GM21737 (cell line): ENCODE data around the gene WDR36.
"Not testable (repeated sequence)": the region's sequence is repeated elsewhere in the genome, so short reads cannot be mapped to it uniquely, and the experiment has no call there.

Experiments used
- ATAC-seq: cut with Tn5 transposase; IDR thresholded peaks from one replicate; pipeline ENCODE4 v1.9.1; 2021; ENCODE audit warnings: mild to moderate bottlenecking, moderate library complexity; ENCODE audit not compliant: unreplicated experiment

WDR36 gene

DNA sequence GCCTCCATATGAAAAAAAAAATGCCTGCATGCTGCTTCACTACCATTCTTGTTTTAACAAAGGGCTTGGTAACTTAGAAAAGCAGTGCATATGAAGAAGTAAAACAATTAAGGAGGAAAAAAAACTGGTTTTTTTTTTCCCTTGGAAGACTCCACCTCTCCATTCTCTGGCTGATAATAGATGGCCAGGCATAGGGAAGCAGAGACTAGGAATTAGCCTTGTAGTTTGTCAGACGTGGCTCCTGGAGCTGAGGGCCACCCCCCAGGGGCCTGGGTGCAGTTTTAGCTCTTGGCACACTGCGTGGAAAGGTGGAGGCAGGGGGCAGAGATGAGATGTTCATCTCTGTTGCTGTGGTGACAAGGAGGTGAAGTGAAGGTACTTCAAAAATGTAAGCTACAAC, 42.7 kb downstream of the WDR36 start:
- ATAC-seq, result no peak

DNA sequence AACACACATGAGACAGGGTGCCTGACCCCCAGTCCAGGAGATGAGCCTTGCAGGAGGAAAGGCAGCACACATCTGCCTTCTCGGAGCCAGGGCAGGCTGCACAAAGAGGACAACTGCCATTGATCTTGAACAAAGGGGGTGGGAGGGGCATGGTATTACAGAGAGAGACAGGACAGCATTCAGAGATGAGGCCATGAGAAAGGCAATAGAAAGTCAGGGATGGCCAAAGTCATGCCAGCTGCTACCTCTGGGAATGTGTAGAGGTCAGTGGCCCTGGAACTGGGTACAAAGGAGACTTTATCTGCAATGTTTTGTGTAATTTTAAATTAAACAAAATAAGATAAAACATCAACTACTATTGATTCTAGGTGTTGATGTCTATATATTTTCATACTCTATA, 43.2 kb downstream of the WDR36 start:
- no peak for ATAC-seq

DNA sequence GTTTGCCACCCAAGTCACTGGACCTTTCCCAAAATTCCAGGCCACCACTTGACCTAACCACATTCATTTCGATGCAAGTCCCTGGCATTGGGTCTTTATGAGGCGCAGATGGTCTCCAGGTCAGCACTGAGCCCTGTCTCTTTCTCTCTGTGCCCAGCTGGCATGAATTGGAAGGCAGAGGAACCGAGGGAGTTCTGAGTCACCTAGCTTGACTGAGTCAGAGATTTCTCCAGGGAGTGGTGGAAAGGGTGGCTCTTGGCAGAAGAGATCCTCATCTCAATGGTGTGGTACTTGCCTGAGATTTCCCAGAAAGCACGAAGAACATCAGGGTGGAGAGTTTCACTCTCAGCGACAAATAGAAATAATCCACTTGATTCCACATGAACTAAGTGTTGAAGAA, 43.8 kb downstream of the WDR36 start:
- no peak for ATAC-seq

DNA sequence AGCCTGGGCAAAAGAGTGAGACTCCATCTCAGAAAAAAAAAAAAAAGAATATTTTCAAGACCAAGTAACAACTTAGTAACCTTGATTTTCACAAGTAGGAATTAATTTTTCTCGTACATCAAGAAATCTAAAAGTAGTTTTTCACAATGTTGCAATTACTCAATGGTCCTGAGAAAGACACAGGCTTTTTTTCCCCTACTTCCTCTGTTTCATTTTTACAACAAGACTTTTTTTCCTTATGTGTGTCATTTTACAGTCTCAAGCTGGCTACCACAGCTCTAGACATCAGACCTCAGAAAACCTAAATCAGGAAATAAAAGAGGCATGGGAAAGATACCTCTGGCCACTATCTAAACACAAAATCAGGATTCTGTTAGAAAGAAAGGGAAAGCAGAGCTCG, 45.9 kb downstream of the WDR36 start:
- no peak for ATAC-seq

DNA sequence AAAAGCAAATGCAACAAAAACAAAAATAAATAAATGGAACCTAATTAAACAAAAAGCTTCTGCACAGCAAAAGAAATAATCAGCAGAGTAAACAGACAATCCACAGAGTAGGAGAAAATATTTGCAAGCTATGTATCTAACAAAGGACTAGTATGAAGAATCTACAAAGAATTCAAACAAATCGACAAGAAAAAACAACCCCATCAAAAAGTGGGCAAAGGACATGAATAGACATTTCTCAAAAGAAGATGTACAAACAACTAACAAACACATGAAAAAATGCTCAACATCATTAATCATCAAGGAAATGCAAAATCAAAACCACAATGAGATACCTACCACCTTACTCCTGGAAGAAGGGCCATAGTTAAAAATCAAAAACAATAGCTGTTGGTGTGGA, 49.3 kb downstream of the WDR36 start:
- ATAC-seq, result not testable (repeated sequence)

GRCh38 chr5:111142932-111143331, 50.8 kb downstream of the WDR36 start:
- no peak for ATAC-seq

- ATAC-seq, result no peak
Observed at GRCh38 chr5:111143910-111144309, 51.8 kb downstream of the WDR36 start.

DNA sequence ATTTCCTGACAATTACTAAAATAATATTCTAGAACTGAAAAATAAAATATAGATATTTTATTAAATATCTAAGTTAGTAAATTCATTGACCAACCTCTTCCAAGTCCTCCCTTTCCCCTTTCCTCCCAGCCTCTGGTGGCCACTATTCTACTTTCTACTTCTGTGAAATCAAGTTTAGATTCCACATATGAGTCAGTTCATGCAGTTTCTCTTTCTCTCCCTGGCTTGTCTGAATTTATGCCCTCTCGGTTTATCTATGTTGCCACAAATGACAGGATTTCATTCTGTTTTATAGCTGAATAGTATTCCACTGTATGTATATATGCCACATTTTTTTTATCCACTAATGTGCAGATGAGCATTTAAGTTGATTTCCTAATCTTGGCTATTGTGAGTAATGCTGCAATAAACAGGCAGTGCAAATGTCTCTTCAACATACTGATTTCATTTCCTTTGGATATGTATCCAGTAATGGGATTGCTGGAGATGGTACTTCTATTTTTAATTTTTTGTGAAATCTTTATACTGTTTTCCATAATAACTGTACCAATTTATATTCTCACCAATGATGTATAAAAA, 52.3 kb downstream of the WDR36 start:
- ATAC-seq, result peak; percentile 97

GRCh38 chr5:111146053-111146452, 53.9 kb downstream of the WDR36 start:
- ATAC-seq, result no peak

GRCh38 chr5:111147502-111147901, 55.4 kb downstream of the WDR36 start:
- no peak for ATAC-seq

DNA sequence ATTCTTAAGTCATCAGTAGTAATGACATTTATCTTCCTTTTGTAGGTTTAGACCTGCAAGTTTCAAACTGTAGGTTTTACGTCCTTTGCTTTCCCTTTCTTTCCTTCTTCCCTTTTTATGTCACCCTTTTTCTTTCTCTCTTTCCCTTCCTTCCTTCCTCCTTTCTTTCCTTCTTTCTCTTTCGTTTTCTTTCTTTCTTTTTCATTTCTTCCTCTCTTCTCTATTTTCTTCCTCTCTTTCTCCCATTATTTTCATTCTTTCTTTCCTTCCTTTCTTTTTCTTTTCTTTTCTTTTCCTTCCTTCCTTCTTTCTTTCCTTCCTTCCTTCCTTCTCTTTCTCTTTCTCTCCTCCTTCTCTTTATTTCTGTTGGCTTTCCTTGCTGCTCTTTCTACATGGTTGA, 59.9 kb downstream of the WDR36 start:
- no peak for ATAC-seq

GRCh38 chr5:111153483-111153882, 61.3 kb downstream of the WDR36 start:
- ATAC-seq, result no peak

DNA sequence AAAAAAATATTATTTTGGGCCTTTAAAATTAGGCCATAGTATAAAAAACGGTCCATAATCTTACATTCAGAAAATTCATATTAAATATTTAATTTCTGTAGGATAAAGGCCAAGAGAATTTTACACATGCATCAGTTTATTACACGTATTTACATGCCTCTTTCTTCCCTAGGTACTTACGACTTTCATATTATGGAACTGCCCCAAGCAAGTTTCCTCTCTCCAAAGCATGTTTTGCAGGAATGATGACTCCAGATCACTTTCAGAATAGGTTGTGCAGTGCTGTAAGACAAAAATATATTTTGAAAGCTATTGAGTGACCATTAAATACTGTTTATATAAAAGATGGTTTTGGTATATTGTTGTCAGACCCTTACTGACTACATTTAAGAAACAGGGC, 61.8 kb downstream of the WDR36 start:
- no peak for ATAC-seq

- peak; percentile 82 for ATAC-seq
Observed at GRCh38 chr5:111158105-111158744, 66.1 kb downstream of the WDR36 start.

- ATAC-seq, result no peak
Observed at GRCh38 chr5:111159845-111160244, 67.7 kb downstream of the WDR36 start.

- no peak for ATAC-seq
Observed at GRCh38 chr5:111163000-111163399, 70.9 kb downstream of the WDR36 start.

- no peak for ATAC-seq
Observed at GRCh38 chr5:111165058-111165457, 72.9 kb downstream of the WDR36 start.

- no peak for ATAC-seq
Observed at GRCh38 chr5:111167551-111167950, 75.4 kb downstream of the WDR36 start.

GRCh38 chr5:111168608-111169007, 76.5 kb downstream of the WDR36 start:
- no peak for ATAC-seq

GRCh38 chr5:111169269-111169668, 77.1 kb downstream of the WDR36 start:
- ATAC-seq, result no peak

DNA sequence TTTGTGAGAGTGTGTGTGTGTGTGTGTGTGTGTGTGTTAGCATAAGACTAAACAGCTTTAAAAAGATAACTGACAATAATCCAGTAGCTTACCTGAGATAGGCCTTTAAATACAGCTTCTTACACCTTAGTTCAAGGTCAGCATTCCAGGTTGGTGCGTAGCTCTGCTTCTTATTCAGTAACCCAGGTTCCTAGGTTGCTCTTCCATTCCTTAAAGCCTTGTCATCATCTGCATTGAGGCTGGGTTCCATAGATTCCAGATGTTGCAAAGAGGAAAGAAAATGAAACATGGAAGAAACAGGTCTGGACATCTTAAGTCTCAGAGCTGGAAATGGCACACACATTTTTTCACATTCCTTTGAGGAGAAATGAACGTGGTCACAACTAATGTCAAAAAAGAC, 78.1 kb downstream of the WDR36 start:
- ATAC-seq, result no peak

GRCh38 chr5:111172504-111172903, 80.4 kb downstream of the WDR36 start:
- ATAC-seq, result no peak

GRCh38 chr5:111173476-111173875, 81.3 kb downstream of the WDR36 start:
- ATAC-seq, result no peak
